ENCODE results near the gene AGPS. TPM values are rescaled to one million over a fixed set of nuclear protein-coding genes. Genes with fewer than 3 reads are reported as not detected.

Gene AGPS
- total RNA-seq, 4 donors from 2014 or later: 21.4 to 50.9 (median 34.3) TPM

GRCh38 chr2:177568893-177569292, 176.3 kb downstream of the AGPS start:
- Histone ChIP-seq H3K27me3 (no peaks in the 10 kb centered on the region), H3K4me3 (no peak overlapping the region), H3K36me3 (no peaks in the 10 kb centered on the region), H3K4me1 (no peaks in the 10 kb centered on the region), H3K27ac (no peak overlapping the region), H3K9me3 (no peaks in the 10 kb centered on the region)
- TF ChIP-seq POLR2A (IDR thresholded peaks at IDR 0.05): no peak
- TF ChIP-seq CTCF (IDR thresholded peaks at IDR 0.05): no peak
- 92 to 100% methylated on average over 2 to 5 of the region's 5 CpGs for WGBS, 2 donors (ENCODE audit: low coverage in 1 of 2)
- ATAC-seq: no peak

GRCh38 chr2:177572236-177572671, 179.7 kb downstream of the AGPS start:
- H3K4me1 ChIP-seq: no peaks in the 10 kb centered on the region
- H3K27ac ChIP-seq: no peak overlapping the region
- TF ChIP-seq CTCF (IDR thresholded peaks at IDR 0.05): no peak
- TF ChIP-seq EP300 (IDR thresholded peaks at IDR 0.05): no peak
- no peak for TF ChIP-seq POLR2AphosphoS5 (IDR thresholded peaks at IDR 0.05)
- no peak for TF ChIP-seq POLR2A (IDR thresholded peaks at IDR 0.05)
- ATAC-seq: no peak
- H3K27me3 ChIP-seq: no peaks in the 10 kb centered on the region
- no peak overlapping the region for H3K4me3 ChIP-seq
- 23 to 58% methylated on average over 2 of the region's 2 CpGs for WGBS, 2 donors (ENCODE audit: low coverage in 1 of 2)
- no peaks in the 10 kb centered on the region for H3K36me3 ChIP-seq
- H3K9me3 ChIP-seq: no peaks in the 10 kb centered on the region

GRCh38 chr2:177573120-177573519, 180.5 kb downstream of the AGPS start:
- 28 to 62% methylated on average over 3 of the region's 3 CpGs for WGBS, 2 donors (ENCODE audit: low coverage in 1 of 2)
- H3K9me3 ChIP-seq: no peaks in the 10 kb centered on the region
- H3K4me1 ChIP-seq: no peaks in the 10 kb centered on the region
- H3K27me3 ChIP-seq: no peaks in the 10 kb centered on the region
- no peak overlapping the region for H3K27ac ChIP-seq
- no peak overlapping the region for H3K4me3 ChIP-seq
- H3K36me3 ChIP-seq: no peaks in the 10 kb centered on the region
- TF ChIP-seq CTCF (IDR thresholded peaks at IDR 0.05): no peak
- no peak for TF ChIP-seq POLR2AphosphoS5 (IDR thresholded peaks at IDR 0.05)
- no peak for TF ChIP-seq POLR2A (IDR thresholded peaks at IDR 0.05)
- TF ChIP-seq EP300 (IDR thresholded peaks at IDR 0.05): no peak
- no peak for ATAC-seq

GRCh38 chr2:177574356-177574755, 181.8 kb downstream of the AGPS start:
- WGBS, 2 donors (ENCODE audit: low coverage in 1 of 2): 81 to 96% methylated on average over 4 to 5 of the region's 7 CpGs
- Histone ChIP-seq H3K4me1 (no peaks in the 10 kb centered on the region), H3K36me3 (no peaks in the 10 kb centered on the region), H3K4me3 (no peak overlapping the region), H3K27ac (no peak overlapping the region), H3K9me3 (no peaks in the 10 kb centered on the region), H3K27me3 (no peaks in the 10 kb centered on the region)
- TF ChIP-seq POLR2AphosphoS5 (IDR thresholded peaks at IDR 0.05) (no peak), POLR2A (IDR thresholded peaks at IDR 0.05) (no peak), CTCF (IDR thresholded peaks at IDR 0.05) (no peak), EP300 (IDR thresholded peaks at IDR 0.05) (no peak)
- ATAC-seq: no peak

- H3K27me3 ChIP-seq: no peaks in the 10 kb centered on the region
- no peaks in the 10 kb centered on the region for H3K9me3 ChIP-seq
- TF ChIP-seq POLR2AphosphoS5 (IDR thresholded peaks at IDR 0.05): no peak
- ATAC-seq: no peak
- H3K36me3 ChIP-seq: no peaks in the 10 kb centered on the region
- H3K4me3 ChIP-seq: no peak overlapping the region
- H3K27ac ChIP-seq: no peak overlapping the region
- H3K4me1 ChIP-seq: no peaks in the 10 kb centered on the region
- 93 to 100% methylated on average over 2 of the region's 2 CpGs for WGBS, 2 donors (ENCODE audit: low coverage in 1 of 2)
Measured at GRCh38 chr2:177575358-177575757, 182.8 kb downstream of the AGPS start.

All from gastroesophageal sphincter (tissue), 4 donors.